Fibroblast of skin of abdomen (primary cell): Measurements from ENCODE around the gene XPR1.

ENCODE experiments used
- DNase-seq: peaks from one replicate; pipeline ENCODE4 v3.0.0-alpha.2; 2013

Gene XPR1

DNA sequence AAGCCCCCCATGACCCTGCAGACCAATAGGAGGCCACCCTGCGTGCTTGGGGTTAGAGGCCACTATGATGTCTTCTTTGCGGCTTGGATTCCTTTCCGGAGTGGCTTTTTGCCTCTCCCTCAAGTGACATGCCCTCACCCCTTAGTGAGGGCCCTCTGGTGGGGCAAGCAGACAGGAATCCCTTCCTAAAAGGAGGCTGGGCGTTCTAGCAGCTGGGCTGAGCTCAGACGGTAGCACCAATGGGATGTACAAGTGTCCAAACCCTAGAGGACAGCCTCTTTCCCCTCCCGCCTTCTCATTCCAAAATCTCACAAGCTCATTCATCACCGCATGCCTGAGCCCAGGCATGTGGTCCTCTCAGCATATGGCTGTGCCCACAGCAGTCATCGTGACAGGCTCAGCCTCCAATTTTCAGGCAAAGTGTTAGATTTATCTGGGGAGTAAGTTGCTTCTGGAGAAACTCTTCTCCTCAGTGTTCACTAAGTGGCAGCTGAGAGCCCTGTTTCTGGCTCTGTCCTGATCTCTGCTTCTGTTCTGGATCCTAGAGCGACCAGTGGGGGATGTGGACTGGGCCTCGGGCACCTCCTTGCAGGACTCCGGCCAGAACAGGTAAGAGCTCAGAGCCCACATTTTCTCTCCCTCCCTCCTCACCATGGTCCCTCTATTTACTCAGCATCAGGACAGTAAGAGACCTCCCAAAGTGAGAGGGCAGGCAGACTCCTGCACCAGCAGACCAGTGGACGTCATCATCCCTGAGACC, 285.7 kb downstream of the XPR1 start:
- DNase-seq, result peak; percentile 48

GRCh38 chr1:180918519-180918918, 286.7 kb downstream of the XPR1 start:
- no peak for DNase-seq

DNA sequence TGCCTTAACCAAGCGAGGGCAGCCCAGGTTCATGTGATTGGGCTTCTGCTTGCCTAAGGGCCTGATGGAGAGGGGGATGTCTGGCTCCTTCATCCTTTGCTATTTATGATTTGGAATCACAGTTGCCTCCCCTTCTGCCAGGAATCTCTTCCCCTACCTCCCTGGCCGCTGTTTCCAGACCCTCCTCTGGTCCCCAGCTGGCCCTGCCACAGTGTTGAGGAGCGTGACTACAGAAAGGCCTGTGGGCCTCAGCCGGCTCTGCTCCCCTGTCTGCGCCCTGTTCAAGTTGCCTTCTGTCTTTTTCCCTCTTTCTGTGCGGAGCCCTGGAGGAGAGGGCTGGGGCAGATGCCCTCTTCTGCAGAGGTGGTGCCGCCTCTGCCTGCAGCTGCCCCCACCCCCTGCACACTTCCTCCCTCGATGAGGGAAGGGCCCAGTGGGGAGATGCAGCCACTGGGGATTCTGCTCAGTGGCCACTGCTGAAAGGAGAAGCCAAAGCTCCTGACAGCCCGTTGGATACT, 287.4 kb downstream of the XPR1 start:
- no peak for DNase-seq

DNA sequence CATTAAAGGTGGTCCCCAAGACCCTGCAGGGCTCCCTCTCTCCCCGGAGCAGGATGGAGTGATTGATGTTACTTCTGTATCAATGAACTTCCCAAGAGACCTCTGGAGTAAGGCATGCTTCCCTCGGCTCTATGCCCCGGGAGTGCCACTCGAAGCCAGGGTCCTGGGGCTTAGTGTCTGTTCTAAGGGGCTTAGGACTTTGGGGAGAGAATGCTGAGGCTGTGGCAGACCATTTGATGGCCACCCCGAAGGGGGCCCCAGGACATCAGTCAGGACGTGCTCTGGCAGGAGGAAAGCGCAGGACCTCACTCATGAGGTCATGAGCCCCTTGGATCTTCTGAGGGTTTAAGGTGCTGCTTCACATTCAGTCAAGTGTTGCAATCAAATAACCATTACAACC, 288.4 kb downstream of the XPR1 start:
- no peak for DNase-seq

DNA sequence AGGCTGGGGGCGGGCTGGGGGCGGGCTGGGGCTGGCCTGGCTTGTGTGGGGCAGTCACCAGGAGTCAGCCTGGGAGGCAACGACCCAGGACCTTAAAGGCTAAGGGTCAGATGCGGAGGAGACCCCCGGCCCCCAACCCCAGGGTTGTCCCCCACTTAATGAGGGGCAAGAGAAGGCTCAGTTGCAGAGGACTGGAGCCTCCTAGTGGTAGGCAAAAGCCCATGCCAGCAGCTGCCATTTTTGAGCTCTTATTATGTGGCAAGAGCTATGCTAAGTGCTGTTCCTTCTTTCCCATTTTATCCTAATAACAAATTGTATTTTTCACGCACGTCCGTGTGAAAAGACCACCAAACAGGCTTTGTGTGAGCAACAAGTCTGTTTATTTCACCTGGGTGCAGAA, 288.9 kb downstream of the XPR1 start:
- DNase-seq, result no peak

- no peak for DNase-seq
Measured at GRCh38 chr1:180921386-180921785, 289.6 kb downstream of the XPR1 start.

DNA sequence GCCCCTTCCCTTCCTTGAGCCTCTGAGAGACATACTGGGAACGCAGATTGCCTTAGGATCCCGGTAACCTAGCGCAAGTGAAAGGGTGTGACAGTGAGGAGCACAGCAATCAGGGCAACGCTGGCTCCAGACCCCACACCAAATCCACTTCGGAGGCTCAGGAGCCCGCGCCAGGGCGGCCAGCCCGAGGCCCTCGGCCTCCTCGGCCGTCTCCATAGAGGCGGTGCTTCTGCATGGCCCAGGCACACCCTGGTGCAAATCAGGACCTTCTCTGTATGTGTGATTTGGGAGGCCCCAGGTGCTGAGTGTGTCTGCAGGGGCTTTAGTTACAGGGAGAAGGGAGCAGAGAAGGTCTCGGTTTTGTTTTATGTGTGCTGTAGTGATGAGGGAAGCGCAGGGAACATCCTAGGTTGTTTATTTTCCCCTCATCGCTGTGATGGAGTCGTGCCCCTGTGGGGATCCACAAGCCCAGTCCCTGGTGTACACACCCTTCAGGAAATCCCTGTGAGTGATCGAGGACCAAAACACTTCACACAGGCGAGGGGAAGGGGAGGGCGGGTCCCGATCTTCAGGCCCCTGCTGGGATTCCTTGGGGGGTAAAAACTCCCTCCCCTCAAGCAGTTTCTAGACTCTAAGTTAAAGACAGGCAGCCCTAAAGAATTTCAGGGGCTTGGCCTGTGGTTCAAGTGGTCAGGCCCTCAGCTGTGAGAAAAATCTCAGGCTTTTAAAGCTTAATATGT, 290.2 kb downstream of the XPR1 start:
- peak; percentile 33 for DNase-seq

DNA sequence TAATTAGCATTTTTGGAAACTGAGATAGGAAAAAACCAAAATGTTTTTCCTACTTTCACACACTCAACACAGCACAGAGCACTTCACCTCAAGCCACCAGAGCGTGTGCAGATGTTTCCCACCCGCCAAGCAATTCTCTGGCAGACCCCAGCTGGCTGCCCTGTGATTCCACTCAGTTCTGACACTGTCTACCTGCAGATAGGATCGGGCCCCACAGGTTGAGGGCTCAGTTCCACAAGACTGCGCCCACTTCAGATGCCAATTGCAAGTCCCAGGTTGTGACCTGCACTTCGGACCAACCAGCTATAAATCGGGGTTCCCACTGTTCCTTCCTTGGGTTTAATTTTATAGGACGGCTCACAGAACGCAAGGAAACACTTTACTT, 290.8 kb downstream of the XPR1 start:
- no peak for DNase-seq

DNA sequence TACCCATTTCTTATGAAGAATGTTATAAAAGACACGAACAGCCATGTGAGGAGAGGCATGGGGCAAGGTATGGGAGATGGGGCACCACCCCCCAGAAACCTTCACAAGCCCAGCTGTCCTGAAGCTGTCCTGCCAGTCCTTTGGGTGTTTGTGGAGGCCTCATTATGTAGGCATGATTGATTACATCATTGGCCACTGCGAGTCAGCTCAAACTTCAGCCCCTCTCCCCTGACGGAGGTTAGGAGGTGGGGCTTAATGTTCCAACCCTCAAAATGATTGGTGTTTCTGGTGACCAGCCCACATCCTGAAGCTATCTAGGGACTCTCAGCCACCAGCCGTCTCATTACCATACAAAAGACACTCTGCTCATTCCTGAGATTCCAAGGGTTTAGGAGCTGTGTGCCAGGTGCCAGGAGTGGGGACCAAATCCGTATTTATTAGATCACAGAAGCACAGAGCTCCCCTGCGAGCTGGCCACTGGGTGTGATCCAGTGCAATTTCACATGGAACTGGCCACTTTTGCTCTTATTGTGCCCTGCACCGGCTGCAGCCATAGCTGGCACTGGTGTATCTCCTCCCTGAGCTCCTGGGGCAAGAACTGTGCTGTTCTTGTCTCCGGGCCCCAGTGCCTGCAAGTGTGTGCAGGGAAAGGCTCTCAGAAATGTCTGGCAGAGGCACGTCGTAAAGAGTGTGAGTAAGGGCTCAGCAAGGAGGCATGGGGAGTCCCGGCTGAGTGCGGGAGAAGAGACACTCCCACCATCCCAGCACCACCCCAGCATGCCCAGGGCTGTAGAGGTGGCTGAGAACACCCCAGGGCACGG, 291.4 kb downstream of the XPR1 start:
- peak; percentile 56 for DNase-seq

DNA sequence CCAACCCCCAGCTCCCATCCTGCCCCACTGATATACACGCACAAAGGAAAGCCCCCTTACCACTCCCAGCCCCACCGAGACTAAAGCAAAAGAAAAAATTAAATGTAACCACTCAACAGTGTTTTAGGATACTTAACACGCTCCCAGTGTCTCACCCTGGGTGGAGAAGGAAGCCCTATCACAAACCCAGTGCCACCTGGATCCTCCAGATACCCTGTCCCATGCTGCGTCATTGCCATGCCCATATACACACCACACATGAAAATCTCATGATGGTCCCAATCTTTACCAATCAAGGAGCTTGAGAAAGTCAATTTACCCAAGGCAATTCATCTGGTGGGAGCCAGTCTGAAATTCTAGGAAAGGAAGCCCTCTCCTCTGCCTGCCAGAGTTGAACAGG, 292.1 kb downstream of the XPR1 start:
- DNase-seq, result no peak

DNA sequence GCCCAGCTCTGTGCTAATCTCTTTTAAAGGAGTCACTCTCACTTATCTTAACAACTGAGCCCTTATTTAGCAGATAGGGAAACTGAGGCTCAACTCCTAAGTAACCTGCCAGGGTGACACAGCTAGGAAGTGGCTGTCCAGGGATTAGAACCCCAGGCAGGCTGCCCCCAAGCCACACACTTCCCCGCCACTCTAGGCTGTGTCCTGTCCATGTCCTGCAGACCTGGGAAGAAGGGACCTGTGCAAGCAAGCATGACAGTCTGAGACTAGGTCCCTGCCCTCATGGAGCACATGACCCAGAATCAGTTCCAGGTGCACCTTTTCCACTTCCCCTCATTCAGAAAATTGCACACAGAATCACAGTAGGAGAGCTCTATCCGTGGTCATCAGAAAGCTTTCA, 293.1 kb downstream of the XPR1 start:
- no peak for DNase-seq

GRCh38 chr1:180925471-180926051, 293.7 kb downstream of the XPR1 start:
- no peak for DNase-seq

DNA sequence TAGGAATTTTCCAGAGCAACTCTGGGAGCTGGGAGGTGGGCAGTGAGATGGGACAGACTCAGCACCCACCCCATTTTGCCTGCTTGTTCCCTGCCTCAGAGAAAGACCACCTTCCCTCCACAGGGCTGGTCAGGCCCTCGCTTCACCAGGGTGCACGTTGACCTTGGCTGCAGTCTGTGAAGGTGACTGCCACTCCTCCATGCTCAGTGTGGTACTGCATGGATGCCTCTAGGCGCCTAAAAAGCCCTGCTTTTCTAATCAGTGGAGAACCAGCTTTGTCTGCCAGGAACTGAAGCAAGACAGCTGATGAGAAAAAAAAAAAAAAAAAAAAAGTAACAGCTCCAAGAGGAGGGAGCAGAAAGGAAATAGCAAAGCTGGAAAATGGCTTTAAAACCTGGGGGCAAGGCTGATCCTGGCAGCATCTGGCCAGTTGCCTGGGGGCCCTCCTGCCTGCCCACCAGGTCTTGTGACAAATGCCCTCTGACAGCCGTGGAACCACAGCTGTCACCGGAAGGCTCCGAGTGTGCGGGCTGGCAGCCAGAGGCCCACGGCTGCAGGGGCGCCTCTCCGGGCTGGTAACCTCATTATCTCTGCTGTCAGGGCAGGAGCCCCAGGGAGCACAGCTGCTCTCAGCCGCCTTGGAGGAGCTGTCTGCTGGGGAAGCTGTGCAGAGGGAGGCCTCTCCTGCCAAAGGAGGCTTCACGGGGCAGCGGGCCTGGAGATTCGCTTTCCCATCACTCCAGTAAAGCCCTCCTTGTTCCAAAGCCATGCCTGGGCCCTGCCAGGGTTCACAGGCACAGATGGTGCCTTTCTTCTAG, 294.6 kb downstream of the XPR1 start:
- peak; percentile 26 for DNase-seq

GRCh38 chr1:180927348-180927747, 295.5 kb downstream of the XPR1 start:
- no peak for DNase-seq

DNA sequence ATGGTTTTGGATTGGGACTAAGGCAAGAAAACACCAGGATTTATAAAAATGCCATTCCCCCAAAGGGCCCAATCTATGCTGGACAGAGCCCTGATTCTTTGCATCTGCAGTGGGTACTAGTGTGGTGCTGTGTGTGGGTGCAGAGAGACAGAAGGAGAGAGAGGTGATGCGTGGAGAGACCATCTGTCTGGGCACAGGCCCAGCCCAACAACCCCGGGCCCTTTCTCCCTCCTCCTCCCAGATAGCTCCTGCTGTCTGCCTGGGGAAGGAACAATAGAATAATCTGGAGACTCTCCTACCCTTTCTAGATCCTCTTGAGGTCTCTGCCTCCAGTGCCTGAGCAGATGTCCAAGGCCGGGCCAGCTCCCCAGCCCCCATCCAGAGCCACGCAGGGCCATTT, 296.0 kb downstream of the XPR1 start:
- DNase-seq, result no peak

DNA sequence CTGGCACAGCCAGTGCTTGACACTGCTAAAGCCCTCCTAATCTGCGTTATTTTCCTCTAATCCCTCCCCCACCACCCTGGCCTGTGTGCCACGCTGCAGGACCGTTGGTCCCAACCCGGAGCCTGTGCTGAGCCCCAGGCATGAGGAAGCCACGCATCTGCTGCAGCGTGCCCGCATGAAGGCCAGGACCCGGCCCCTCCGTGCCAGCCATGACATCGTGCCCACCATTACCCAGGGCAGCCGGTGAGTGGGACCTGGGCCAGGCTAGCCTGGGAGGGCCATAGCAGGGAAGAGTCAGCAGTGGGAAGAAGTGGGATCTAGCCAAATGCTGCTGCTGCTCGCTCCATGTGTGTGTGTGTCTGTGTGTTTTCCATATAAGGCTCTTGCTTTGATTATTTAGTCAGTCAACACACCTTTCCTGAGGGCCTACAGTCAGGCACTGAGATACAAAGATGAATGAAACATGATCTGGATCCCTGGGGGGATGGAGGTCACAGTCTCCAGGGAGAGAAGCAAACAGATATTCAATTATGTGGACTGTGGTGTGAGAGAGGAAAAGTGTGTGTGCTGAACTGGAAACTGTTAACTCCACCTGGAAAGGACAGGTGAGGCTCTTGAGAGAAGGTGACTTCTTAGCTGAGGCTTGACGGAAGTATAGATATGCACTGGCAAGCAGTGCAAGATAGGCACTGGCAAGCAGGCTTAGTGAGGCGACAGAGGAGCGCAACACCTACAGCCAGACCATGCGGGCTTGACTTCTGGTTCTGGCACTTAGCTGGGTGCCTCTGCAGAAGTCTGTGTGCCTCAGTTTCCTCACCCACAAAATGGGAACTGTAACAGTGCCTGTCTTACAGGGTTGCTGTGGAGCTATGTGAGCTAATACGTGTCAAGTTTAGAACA, 296.8 kb downstream of the XPR1 start:
- no peak for DNase-seq

GRCh38 chr1:180929389-180929788, 297.6 kb downstream of the XPR1 start:
- DNase-seq, result no peak

- DNase-seq, result no peak
Measured at GRCh38 chr1:180930687-180931086, 298.9 kb downstream of the XPR1 start.

DNA sequence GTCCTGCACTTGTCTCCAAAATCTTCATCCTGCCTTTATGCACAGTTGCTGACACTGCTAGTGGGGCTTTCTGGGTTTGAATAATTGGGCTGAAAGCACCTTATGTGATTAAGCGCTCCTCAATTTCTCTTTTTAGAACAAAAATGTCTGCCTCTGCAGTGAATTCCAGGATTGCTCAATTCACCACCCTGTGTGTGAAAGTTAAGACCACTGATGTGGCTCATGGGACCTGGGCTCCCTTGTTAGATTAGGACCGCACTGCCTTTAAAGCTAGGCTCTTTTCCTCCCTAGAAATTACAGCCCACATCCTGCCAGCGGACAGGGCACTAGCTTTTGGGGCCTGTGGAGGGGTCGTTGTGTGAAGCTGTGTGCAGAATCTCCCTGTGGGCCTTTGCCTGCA, 299.7 kb downstream of the XPR1 start:
- DNase-seq, result no peak

DNA sequence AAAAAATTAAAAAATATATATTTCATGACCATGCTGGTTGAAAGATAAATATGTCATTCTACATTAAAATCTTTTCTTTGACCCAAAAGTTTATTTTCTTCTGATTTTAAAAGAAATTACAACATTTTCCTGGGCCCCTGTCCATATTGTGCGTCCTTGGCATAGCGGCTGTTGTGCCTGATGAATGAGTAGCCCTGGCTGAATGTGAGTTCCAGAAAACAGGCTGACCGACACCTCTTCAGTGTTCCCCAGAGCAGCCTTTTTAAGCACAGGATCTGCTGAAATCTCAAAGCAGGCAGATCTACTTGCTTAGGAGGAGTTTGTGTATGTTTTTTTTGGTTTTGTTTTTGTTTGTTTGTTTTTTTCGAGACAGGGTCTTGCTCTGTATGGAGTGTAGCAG, 300.6 kb downstream of the XPR1 start:
- no peak for DNase-seq

GRCh38 chr1:180933141-180933540, 301.3 kb downstream of the XPR1 start:
- DNase-seq, result no peak
